GM19193 (cell line): ENCODE data around the gene RYR3.

Experiments
- POLR2A ChIP-seq: IDR thresholded peaks from 4 replicates; pipeline ENCODE4 v1.6.1; 2011; ENCODE audit not compliant: insufficient read depth, insufficient read length; ENCODE audit errors: extremely low read depth

The RYR3 gene

DNA sequence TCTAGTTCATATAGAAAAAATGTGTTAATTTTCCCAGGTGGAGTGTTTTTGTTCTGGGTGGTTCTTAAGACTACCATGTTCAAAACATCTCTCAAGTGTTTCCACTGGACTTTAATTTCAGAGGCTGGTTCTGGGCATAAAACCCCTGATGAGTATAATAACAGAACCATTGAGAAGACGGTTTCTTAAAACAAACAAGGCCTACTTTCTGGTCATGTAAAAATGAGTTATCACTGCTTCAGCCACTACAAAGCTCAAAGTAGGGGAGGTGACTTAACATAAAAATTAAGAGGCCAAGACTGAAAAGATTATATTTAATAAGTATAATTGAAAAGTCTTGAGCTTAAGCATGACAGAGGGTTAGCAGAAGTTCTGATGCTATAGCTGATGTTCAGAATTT lies 33.8 kb downstream of the RYR3 start:
- TF ChIP-seq POLR2A, result no peak

DNA sequence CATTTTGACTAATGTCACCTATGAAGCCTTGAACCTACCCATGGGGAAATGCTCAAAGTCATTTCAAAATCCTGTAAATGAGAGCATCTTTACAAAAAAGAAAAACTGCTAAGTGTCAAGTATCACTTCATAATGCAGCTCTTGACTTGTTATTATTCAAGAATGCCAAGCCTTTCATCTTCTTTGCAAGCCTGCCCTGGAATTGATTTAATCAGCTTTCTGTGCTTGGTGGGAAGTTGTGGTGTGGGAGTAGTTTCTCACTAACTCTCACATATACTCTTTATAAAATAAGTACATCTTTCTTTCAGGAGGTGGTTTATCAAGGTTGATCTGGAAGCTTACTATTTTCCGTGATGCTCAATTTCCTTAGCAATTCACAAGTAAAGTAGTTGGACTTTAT lies 43.6 kb downstream of the RYR3 start:
- no peak for TF ChIP-seq POLR2A

DNA sequence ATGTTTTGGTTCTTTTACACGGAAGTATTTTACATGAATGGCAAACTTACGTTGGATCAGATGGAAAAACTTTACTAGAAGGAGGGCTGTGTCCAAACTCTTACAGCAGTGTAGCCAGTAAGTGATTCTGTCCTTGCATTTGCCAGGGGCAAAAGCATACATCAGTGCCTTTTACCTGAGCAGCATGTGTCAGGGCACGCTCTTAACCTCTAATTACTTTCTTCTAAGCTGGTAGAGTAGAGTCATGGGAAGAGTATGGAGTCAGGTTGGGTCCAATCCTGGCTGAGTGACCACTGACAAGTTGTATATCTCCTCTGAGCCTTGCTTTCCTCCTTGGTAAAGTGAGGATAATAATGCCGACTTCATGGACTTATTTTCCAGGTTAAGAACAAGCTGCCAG lies 47.1 kb downstream of the RYR3 start:
- TF ChIP-seq POLR2A, result no peak

DNA sequence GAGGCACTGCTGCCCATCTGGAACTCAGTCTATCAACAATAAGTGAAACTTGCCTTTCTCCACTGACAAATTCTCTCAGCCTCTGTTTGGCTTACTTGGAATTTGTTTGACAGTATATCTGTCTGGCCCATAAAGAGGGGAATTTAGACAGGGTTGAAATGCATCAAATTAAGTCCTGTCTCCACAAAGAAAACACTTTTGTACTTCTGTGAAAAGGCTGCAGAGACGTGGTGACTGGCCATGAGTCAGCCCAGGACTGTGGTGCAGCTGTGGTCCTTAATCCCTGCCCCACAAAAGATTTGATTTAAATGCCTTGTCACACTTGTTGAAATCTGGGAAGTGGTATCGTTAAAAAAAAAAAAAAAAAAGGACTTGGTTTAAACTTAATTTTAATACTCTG lies 47.5 kb downstream of the RYR3 start:
- TF ChIP-seq POLR2A, result no peak

DNA sequence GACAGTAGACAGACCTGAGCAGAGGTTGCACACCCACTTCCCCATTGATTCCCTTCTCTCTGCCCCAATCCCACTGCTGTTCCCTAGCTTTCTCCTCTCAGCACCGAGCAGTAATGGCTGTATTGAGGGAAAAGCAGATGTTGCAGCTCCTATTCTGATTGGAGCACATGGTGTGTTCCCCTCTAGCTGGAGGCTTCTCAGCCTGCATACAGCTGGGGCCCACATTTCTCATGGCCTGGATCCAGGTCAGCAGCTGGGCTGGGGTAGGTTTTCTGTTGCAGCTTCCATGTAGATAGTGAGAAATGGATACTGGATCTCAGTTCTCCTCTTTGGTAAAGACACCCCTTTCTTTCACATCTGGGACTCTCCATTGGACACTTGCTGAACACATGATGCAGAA lies 50.1 kb downstream of the RYR3 start:
- no peak for TF ChIP-seq POLR2A

DNA sequence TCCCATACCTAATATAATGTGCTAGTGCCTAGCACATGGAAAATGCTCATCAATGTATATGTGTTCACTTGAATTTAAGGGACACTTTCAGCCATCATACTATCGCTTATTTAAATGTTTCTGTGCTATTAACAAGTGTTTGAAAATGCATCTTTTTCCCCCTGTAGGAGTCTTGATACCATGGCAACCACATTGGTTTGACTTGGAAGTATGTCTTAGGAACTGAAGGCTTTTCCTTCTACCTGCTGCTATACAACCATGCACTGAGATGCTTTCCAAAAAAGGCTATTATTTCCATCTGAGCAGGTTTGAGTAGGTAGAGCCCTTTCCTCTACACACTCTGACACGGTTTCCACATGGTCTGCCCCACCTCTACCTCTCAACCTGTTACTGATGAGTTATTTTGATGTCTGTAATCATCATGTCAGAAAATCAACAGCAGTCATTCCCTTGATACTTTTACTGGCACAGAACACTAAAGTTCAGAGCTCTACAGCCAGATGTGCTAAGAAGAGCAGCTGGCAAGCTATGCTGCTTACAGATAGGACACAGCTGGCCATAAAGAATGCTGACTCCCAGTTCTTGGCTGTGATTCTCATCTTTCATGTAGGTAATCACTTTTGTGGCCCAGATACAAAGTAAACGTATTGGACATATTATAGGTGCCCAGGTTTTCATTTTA lies 59.3 kb downstream of the RYR3 start:
- no peak for TF ChIP-seq POLR2A

DNA sequence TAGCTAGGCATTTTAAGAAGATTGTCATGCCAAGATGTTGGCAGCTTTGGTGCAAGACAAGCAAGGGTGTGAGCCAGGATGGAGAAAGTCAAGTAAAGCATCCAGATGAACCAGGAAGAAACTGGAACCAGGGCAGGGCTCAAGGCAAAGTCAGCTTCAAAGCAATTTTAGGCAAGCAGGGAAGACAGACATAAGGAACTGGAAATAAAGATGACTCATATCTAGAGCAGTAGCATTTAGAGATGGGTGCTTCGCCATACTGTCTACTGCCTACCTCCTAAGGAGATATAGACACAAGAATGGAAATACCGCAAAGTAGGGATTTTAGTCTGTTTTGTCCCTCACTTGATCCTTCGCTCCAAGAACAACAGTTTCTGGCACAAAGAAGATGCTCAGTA lies 59.9 kb downstream of the RYR3 start:
- TF ChIP-seq POLR2A, result no peak

DNA sequence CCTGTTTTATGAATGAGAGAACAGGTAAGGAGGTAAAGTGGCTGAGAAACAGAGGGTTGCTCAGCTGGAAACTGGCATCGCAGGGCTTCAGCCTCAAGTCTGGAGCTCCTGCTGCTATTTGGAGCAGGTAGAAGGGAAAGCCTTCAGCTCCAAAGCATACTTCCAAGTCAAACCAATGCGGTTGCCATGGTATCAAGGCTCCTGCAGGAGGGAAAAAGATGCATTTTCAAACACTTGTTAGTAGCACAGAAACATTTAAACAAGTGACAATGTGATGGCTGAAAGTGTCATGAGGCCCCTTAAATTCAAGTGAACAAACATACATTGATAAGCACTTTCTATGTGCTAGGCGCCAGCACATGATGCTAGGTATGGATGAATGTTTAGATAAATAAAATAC lies 60.4 kb downstream of the RYR3 start:
- TF ChIP-seq POLR2A, result no peak

DNA sequence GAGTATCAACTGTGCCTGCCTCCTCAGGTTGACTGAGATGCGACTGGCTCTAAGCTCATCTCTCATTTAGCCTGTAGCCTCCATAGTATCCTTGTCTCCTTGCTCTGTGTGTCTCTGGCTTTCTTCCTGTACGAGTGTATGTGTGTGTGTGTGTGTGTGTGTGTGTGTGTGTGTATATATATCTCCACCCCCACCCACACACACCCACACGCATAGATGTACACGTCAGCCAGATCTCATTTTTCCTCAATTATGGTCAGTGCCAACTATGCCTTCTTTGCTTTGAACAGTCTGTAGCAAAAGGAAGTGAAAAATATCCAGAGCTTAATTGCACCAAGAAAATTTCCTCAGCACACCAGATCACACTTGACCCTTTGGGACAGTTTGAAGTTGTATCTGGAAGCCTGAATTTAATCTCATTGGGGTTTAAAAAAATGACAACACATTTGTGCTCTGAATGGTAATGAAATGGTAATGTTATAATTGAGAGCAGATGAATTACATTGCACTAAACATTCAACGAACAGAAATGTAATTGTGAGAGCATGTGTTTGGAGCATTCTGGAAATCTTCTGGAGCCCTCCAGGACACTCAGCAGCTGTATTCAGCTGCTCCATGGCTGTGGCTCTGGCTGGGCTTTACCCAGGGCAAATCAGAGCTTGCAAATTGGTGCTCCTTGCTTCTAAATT lies 63.6 kb downstream of the RYR3 start:
- no peak for TF ChIP-seq POLR2A

DNA sequence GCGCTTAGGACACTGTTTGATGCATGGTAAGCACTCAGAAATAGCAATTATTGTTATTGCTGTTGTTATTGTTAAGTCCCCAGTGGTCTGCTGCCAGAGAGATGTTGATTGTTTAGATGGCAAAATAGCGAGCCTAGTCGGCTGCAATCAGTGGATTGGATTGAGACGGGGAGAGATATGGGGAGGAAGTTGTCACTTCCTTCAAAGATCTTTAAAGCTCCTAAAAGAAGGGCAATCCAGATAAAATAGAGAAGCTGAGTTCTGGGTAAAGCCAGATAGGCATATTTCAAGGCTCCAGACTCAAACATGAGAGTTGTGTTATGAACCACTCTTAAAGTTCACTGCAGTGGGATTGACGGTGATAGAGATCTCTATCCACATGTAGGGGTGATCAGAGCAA lies 64.5 kb downstream of the RYR3 start:
- no peak for TF ChIP-seq POLR2A

DNA sequence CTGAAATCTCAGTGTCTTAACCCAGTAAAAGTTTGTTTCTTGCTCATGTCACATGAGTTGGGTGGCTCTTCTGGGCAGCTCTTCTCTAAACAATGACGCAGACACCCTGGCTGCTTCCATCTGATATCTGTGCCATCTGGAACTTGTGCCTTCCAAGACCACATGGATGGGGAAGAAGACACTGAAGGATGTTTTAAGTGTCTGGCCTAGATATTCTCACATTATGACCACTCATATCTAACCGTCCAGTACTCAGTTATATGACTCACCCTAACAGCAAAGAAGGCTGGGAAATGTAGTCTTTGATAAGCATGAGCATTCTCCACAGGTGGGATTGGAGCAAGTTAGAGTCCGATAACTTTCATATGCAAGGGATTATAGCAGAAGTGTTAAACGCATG lies 66.4 kb downstream of the RYR3 start:
- TF ChIP-seq POLR2A, result no peak

DNA sequence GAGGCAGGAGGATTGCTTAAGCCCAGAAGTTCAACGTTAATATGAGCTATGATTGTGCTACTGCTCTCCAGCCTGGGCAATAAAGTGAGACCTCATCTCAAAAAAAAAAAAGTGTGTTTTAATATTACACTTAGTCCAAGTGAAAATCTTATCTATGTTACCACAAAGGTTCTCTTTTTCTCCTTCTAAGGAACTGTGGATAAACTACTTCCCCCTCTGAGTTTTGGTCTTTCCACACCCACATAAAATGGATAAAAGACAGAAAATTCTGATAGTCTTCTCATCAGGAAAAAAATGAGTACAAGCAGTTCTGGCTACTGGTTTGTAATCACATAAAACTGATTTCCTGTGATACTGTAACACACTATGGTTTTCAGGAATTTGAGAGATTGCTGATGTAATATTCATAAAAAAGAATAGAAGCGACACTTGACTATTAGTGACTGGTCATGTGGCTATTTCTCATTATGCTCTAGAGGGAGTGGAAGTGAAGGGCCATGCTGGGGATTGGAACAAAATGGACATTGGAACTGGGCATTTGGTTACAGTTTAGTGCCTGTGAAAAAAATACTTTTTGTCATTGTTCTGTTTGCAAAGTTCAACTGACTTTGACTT lies 68.2 kb downstream of the RYR3 start:
- no peak for TF ChIP-seq POLR2A

DNA sequence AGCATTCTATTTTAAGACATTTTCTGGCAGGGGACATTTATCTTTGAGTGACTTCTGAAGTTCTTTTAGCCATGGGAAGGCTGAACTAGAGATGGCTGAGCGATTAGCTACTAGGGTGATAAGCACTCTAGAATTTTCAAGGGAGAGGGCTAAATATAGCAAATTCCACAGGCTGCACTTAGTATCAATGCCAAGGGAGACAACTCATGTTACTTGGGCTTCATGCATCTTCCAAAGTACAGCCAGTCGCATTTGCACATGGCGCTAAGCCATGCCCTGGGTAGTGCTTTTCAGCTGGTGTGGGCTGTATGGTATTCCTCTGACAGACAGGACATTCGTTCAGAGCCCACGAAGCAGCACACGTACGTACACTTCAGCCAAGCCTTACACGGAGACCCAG lies 69.6 kb downstream of the RYR3 start:
- TF ChIP-seq POLR2A, result no peak

DNA sequence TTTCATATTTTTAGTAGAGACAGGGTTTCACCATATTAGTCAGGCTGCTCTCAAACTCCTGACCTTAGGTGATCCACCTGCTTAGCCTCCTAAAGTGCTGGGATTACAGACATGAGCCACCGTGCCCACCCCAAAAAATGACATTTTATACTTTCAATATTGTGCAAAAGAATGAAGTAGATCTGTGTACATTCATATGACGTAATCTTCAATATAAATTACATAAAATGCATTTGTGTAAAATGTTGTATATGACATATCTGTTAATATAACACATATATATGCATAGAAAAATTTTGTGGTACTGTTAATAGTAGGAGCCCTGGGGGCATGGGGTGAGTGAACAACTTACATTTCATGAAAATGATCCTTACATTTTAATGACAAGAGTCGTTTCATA lies 71.7 kb downstream of the RYR3 start:
- no peak for TF ChIP-seq POLR2A

DNA sequence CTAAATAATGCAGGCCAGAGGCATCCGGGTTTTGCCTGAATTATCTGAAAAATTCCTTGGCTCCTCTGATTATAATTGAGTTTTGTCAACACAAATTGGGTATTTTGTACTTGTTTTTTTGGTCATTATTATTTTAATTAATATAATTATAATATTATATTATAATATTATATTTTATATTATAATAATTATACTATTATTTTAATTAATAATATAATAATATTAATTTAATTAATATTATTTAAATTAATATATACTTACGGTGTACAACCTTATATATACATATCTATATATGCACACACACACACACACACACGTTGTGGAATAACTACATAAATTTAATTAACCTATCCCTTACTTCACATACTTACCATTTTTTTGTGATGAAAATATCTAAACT lies 73.5 kb downstream of the RYR3 start:
- TF ChIP-seq POLR2A, result no peak

DNA sequence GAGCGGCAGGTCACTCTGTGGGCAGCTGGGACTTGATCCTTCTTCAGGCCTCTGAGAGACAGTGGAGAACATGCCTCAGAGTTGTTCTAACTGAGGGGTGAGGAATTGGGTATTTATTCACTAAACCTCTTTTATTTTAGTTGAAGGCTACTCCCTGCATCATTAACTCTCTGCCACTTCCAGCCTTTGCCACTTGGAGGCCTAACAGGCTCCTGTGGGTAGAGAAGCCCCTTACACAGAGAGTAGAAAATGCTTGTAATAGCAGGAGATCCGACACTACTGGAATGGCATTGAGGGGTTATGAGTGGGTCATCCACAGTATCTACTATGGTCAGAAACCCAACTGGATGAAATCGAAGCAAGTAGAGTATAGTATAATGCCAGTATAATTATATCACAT lies 81.7 kb downstream of the RYR3 start:
- TF ChIP-seq POLR2A, result no peak
